Smooth muscle cell of the pulmonary artery (primary cell): ENCODE results near the gene PNLIP. TPM values are rescaled to one million over a fixed set of nuclear protein-coding genes. Genes with fewer than 3 reads are reported as not detected.

Experiments
- total RNA-seq: library from RNA; depleted of rRNA; stranded (reverse); fragments of >200 nt; gene quantifications from 2 replicates; pipeline ENCODE4 v1.2.3, GENCODE V29; 2014

PNLIP gene
- total RNA-seq, result not detected in 2 replicates

DNA sequence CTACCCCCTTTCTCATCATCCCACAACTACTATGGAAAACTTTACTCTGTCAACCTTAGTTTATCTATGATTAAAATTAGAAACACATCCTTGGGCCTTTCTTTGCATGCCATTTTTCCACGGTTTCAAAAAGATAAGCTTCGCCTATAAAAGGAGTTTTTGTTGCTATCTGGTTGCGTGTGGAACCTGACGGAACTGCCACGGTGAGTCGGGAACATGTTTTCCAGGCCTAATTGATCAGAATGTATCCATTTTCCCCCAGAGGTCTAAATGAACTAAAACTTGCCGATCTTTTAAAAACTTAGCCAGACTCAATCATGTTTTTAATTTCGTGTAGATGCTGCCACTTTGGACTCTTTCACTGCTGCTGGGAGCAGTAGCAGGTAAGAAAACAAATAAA, at the start of gene PNLIP:
Gene PNLIP (plus strand): TSS at position 176 of the 400 bp plus-strand sequence. CDS start 162 bp downstream, at position 338.

DNA sequence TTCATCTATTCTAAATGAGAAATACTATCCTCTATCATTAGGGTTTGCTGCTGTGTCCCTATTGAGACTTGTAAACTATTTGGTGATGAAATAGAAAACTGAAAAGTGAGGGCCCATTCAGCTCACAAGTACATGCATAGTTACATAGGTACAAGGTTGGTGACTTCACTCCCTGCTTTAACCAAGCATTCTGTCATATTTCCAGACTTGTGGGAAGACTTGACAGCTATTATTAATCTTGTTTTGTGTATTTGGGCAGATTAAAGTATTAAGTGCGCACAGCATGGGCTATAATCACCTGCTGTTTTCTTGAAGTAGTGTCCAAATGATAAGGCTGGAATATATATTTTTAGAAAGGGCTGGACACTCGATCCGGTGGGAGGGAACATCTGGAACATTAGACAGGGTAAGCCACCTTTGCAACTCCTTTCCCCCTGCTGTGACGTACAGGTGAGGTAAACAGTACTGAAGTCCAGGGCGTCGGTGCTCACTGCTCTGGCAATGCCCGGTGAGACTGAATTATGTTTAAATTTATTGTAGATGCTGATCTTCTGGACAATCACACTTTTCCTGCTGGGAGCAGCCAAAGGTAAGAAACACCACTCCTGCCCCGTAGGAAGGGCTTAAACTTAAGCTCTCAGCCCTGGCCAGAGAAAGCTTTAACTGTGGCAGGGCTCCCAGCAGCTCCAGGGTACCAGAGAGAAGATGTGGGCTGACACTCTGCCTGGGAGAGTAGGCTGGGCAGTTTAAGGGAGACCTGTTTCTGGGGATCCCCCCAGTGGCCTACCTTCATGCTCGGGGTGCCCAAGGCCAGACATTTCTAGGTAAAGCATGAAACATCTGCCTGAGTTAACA, 45.1 kb downstream of the PNLIP start, which contains the start of gene PNLIPRP1:
Gene PNLIPRP1 (plus strand): TSS at position 370 of the 855 bp plus-strand sequence. CDS start 171 bp downstream, at position 541.

Other genes starting within 250 kb of the PNLIP start
- not detected in 2 replicates for gene CCDC172, start 221.5 kb upstream of the PNLIP start, total RNA-seq
- gene PNLIPRP3, start 118.1 kb upstream of the PNLIP start, total RNA-seq, result not detected in 2 replicates
- gene PNLIPRP1, start 45.0 kb downstream of the PNLIP start, total RNA-seq, result not detected in 2 replicates
- gene PNLIPRP2, start 75.0 kb downstream of the PNLIP start, total RNA-seq, result not detected in 2 replicates
- 7.2 and 25.8 TPM in 2 replicates for gene HSPA12A, start 196.6 kb downstream of the PNLIP start, total RNA-seq